Mesenchymal stem cell (in vitro differentiated cells and primary cell): ENCODE data around the gene EPOP.

ENCODE experiments used
- DNase-seq: peaks from one replicate; pipeline ENCODE4 v3.0.0-alpha.2; 2013
- H2AFZ ChIP-seq: one replicate; pipeline ENCODE4 v1.6.1; 2013; ENCODE audit warnings: low read depth, mild to moderate bottlenecking, control low read depth, inconsistent platforms, low read length, moderate library complexity
- H2AK5ac ChIP-seq: 2 replicates; pipeline ENCODE4 v1.6.1; 2013; ENCODE audit warnings: low read length, moderate library complexity, mild to moderate bottlenecking, inconsistent platforms; ENCODE audit not compliant: severe bottlenecking
- H2BK120ac ChIP-seq: one replicate; pipeline ENCODE4 v1.6.1; 2013; ENCODE audit warnings: low read depth, mild to moderate bottlenecking, inconsistent platforms, low read length, moderate library complexity
- H2BK12ac ChIP-seq, 2 experiments: one replicate each; pipeline ENCODE4 v1.6.1; 2013; ENCODE audit warnings: inconsistent platforms in 2 of 2, low read length in 2 of 2, mild to moderate bottlenecking in 2 of 2, moderate library complexity in 2 of 2, control low read depth in 1 of 2
- H2BK15ac ChIP-seq: one replicate; pipeline ENCODE4 v1.6.1; 2013; ENCODE audit warnings: mild to moderate bottlenecking, low read depth, inconsistent platforms; ENCODE audit not compliant: poor library complexity, severe bottlenecking
- H2BK5ac ChIP-seq: 2 replicates; pipeline ENCODE4 v1.6.1; 2013; ENCODE audit warnings: low read depth, mild to moderate bottlenecking, low read length, control low read depth, inconsistent platforms; ENCODE audit not compliant: poor library complexity, severe bottlenecking
- H3K14ac ChIP-seq, 2 experiments: one replicate each; pipeline ENCODE4 v1.6.1; 2013; ENCODE audit warnings: inconsistent platforms in 2 of 2, low read length in 2 of 2, control low read depth in 1 of 2, mild to moderate bottlenecking in 1 of 2, moderate library complexity in 1 of 2
- H3K18ac ChIP-seq, 2 experiments: one replicate each; pipeline ENCODE4 v1.6.1; 2013; ENCODE audit warnings: inconsistent platforms in 2 of 2, low read length in 2 of 2, control low read depth in 1 of 2, low read depth in 1 of 2, mild to moderate bottlenecking in 1 of 2
- H3K23ac ChIP-seq, 2 experiments: one replicate each; pipeline ENCODE4 v1.6.1; 2013; ENCODE audit warnings: inconsistent platforms in 2 of 2, low read length in 2 of 2, mild to moderate bottlenecking in 2 of 2, moderate library complexity in 2 of 2, control low read depth in 1 of 2
- H3K27ac ChIP-seq: 2 replicates; pipeline ENCODE4 v1.5.1; 2013; ENCODE audit warnings: mild to moderate bottlenecking, moderate library complexity, low read length, control low read depth, inconsistent platforms; ENCODE audit not compliant: poor library complexity, severe bottlenecking
- H3K27me3 ChIP-seq, 2 experiments: 2 replicates each; pipeline versions ENCODE4 v1.6.1 to v1.7.0; 2013; ENCODE audit warnings: low read length in 2 of 2, mild to moderate bottlenecking in 2 of 2, moderate library complexity in 2 of 2, control low read depth in 1 of 2, inconsistent platforms in 1 of 2; ENCODE audit not compliant: control insufficient read depth in 1 of 2, insufficient read depth in 1 of 2
- H3K36me3 ChIP-seq, 2 experiments: 2 replicates each; pipeline versions ENCODE4 v1.6.1 to v1.7.0; 2013; ENCODE audit warnings: low read length in 2 of 2, control low read depth in 1 of 2, inconsistent platforms in 1 of 2, low read depth in 1 of 2, mild to moderate bottlenecking in 1 of 2; ENCODE audit not compliant: insufficient read depth in 2 of 2, control insufficient read depth in 1 of 2
- H3K4ac ChIP-seq, 2 experiments: one replicate each; pipeline ENCODE4 v1.6.1; 2013; ENCODE audit warnings: inconsistent platforms in 2 of 2, low read length in 2 of 2, mild to moderate bottlenecking in 2 of 2, moderate library complexity in 2 of 2, control low read depth in 1 of 2, low read depth in 1 of 2
- H3K4me1 ChIP-seq: 2 replicates; pipeline ENCODE4 v1.6.1; 2013; ENCODE audit warnings: low read depth, low read length, control low read depth; ENCODE audit not compliant: control insufficient read depth, insufficient read depth
- H3K4me2 ChIP-seq: 2 replicates; pipeline ENCODE4 v1.6.1; 2013; ENCODE audit warnings: low read length, mild to moderate bottlenecking, inconsistent platforms; ENCODE audit not compliant: poor library complexity, severe bottlenecking
- H3K4me3 ChIP-seq, 2 experiments: 2 replicates each; pipeline versions ENCODE4 v1.5.1 to v1.7.0; 2013; ENCODE audit warnings: low read length in 2 of 2, mild to moderate bottlenecking in 2 of 2, control low read depth in 1 of 2, low read depth in 1 of 2; ENCODE audit not compliant: insufficient read depth in 1 of 2
- H3K79me1 ChIP-seq: replicated peaks from 2 replicates; pipeline ENCODE4 v1.6.1; 2013; ENCODE audit warnings: mild to moderate bottlenecking, control low read depth, low read length, inconsistent platforms; ENCODE audit not compliant: poor library complexity, severe bottlenecking
- H3K9ac ChIP-seq: 2 replicates; pipeline ENCODE4 v1.7.0; 2013; ENCODE audit warnings: mild to moderate bottlenecking, low read length, moderate library complexity
- H3K9me3 ChIP-seq: 2 replicates; pipeline ENCODE4 v1.7.0; 2013; ENCODE audit warnings: mild to moderate bottlenecking, low read length; ENCODE audit not compliant: control insufficient read depth
- H4K8ac ChIP-seq: one replicate; pipeline ENCODE4 v1.6.1; 2013; ENCODE audit warnings: inconsistent platforms, mild to moderate bottlenecking, low read length, moderate library complexity
- H4K91ac ChIP-seq: one replicate; pipeline ENCODE4 v1.6.1; 2013; ENCODE audit warnings: mild to moderate bottlenecking, low read length, inconsistent platforms
- WGBS: methylation state at CpG from one replicate; pipeline ENCODE4 v1.1.7; 2013; ENCODE audit warnings: mixed read lengths; 5-methylcytosine and 5-hydroxymethylcytosine counted together

The EPOP gene

DNA sequence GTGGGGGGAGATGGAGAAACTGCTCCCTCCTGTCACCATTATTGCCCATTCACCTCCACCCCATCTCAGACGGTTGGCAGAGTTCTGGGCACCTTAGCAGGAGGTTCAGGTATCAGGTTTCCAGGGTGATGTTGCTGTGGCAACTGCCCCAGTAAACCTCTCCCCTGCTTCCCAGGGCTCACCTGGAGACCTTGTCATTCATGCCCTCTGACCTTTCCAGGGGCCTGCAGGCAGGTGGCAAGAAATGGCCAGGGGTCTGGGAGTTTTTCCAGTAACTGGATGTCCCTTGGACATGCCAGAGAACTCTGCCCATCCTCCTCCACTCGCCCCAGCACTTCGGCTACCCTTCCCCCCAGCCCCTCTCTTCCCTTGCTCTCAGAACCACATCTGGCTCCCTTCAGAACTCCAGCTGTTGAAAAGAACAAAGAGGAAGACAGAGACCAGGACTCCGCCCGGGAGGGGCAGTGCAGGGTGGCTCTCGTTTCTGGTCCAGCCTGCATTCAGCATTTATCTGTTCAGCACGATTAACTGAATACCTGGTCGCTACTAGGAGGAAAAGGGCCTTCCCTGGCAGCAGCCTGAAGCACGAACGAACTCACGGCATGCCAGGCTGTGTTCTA, 38.8 kb upstream of the EPOP start:
- H3K27ac ChIP-seq, result no peak overlapping the region
- no peak overlapping the region for H3K4me2 ChIP-seq
- WGBS, result 93% methylated on average over 8 of the region's 11 CpGs
- peaks cover 16% of the 10 kb centered on the region for H3K79me1 ChIP-seq
- no peaks in the 10 kb centered on the region for H3K27me3 ChIP-seq
- H3K9me3 ChIP-seq, result no peaks in the 10 kb centered on the region
- H3K18ac ChIP-seq, result no peak overlapping the region
- H4K8ac ChIP-seq, result no peak overlapping the region
- H3K14ac ChIP-seq, result no peak overlapping the region
- peaks cover 28% of the 10 kb centered on the region for H3K4me1 ChIP-seq
- peaks cover 69 to 93% of the 10 kb centered on the region in 2 experiments for H3K36me3 ChIP-seq
- H3K4ac ChIP-seq, result no peak overlapping the region
- peak overlapping the region in 1 of 2 experiments; percentile 32 for H3K23ac ChIP-seq
- no peak overlapping the region for H2BK5ac ChIP-seq
- no peak overlapping the region for H2BK12ac ChIP-seq
- no peak overlapping the region for H2BK15ac ChIP-seq
- no peak overlapping the region for H4K91ac ChIP-seq
- no peak overlapping the region for H3K9ac ChIP-seq
- no peak overlapping the region for H3K4me3 ChIP-seq
- H2AFZ ChIP-seq, result no peak overlapping the region
- H2BK120ac ChIP-seq, result no peak overlapping the region
- DNase-seq, result no peak
- no peak overlapping the region for H2AK5ac ChIP-seq

DNA sequence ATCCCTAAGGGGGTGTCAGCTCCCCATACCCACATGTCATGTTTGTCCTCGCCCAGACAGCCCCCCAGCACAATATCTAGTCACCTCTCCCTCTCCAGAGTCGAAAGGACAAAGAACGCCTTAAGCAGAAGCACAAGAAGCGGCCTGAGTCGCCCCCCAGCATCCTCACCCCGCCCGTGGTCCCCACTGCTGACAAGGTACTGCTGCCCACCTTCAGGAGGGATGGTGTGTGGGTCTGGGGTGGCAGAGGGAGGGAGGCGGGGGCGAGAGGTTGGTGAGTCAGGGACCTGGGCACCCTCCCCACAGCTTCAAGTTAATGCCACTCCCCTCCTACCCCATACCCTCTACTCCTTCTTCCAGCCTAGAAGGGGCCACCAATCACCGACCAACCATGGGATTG, 37.8 kb upstream of the EPOP start:
- H4K8ac ChIP-seq, result no peak overlapping the region
- 85% methylated on average over 2 of the region's 10 CpGs for WGBS
- DNase-seq, result no peak
- H3K9ac ChIP-seq, result no peak overlapping the region
- H2AFZ ChIP-seq, result no peak overlapping the region
- no peak overlapping the region for H3K4ac ChIP-seq
- H3K4me3 ChIP-seq, result no peak overlapping the region
- no peak overlapping the region for H3K23ac ChIP-seq
- no peak overlapping the region for H2AK5ac ChIP-seq
- H2BK5ac ChIP-seq, result no peak overlapping the region
- no peak overlapping the region for H3K27ac ChIP-seq
- peaks cover 24% of the 10 kb centered on the region for H3K79me1 ChIP-seq
- no peak overlapping the region for H2BK12ac ChIP-seq
- peaks cover 30% of the 10 kb centered on the region for H3K4me1 ChIP-seq
- no peak overlapping the region for H3K4me2 ChIP-seq
- H2BK15ac ChIP-seq, result no peak overlapping the region
- no peak overlapping the region for H2BK120ac ChIP-seq
- H3K18ac ChIP-seq, result no peak overlapping the region
- no peaks in the 10 kb centered on the region for H3K9me3 ChIP-seq
- H3K14ac ChIP-seq, result no peak overlapping the region
- H3K36me3 ChIP-seq, result peaks cover 68 to 93% of the 10 kb centered on the region in 2 experiments
- H4K91ac ChIP-seq, result no peak overlapping the region
- H3K27me3 ChIP-seq, result no peaks in the 10 kb centered on the region

GRCh38 chr17:38711792-38712571, 37.2 kb upstream of the EPOP start:
- H3K4ac ChIP-seq, result no peak overlapping the region
- WGBS, result 95% methylated on average over 25 of the region's 26 CpGs

DNA sequence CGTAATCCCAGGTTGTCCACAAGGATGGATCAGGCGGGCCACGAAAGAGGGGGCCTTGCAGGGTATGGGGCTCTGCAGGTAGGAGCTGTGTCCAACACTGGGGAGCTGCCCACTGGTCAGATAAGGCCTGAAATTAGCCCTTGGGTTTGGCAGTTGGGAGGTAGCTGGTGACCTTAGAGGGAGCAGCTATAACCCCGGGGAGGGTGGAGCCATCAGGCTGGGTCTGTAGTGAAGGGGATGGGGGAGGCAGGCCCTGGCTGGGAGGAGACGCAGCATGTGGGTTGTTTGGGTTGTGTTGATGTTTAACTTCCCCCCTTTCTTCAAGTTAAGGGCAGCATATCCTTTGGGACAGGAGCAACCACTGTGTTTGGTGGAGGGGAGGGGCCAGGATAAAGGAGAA, 36.2 kb upstream of the EPOP start:
- Histone ChIP-seq H3K4ac (no peak overlapping the region), H3K9me3 (no peaks in the 10 kb centered on the region), H3K9ac (no peak overlapping the region), H3K23ac (no peak overlapping the region), H3K79me1 (peaks cover 31% of the 10 kb centered on the region), H4K8ac (no peak overlapping the region), H3K36me3 (peaks cover 56 to 82% of the 10 kb centered on the region in 2 experiments), H2BK5ac (no peak overlapping the region), H2BK15ac (no peak overlapping the region), H2AK5ac (no peak overlapping the region), H3K18ac (no peak overlapping the region), H3K4me2 (no peak overlapping the region), H2BK120ac (no peak overlapping the region), H3K14ac (no peak overlapping the region), H2BK12ac (no peak overlapping the region), H4K91ac (no peak overlapping the region), H3K27ac (no peak overlapping the region), H3K4me3 (no peak overlapping the region), H3K4me1 (peaks cover 41% of the 10 kb centered on the region), H2AFZ (no peak overlapping the region), H3K27me3 (no peaks in the 10 kb centered on the region)
- no peak for DNase-seq
- 87% methylated on average over 5 of the region's 5 CpGs for WGBS

More at GRCh38 chr17:38711792-38712571, 37.2 kb upstream of the EPOP start:
- Histone ChIP-seq H3K27ac (no peak overlapping the region), H3K4me1 (peaks cover 33% of the 10 kb centered on the region), H3K4me3 (no peak overlapping the region), H3K4me2 (no peak overlapping the region), H4K8ac (no peak overlapping the region), H3K9ac (no peak overlapping the region), H3K18ac (no peak overlapping the region), H3K27me3 (no peaks in the 10 kb centered on the region), H3K23ac (no peak overlapping the region), H2AK5ac (peak overlapping the region; percentile 21), H4K91ac (no peak overlapping the region), H2BK12ac (no peak overlapping the region), H2BK120ac (no peak overlapping the region), H2BK15ac (no peak overlapping the region), H3K79me1 (peaks cover 28% of the 10 kb centered on the region), H3K36me3 (peaks cover 66 to 92% of the 10 kb centered on the region in 2 experiments), H3K9me3 (no peaks in the 10 kb centered on the region), H2BK5ac (no peak overlapping the region), H3K14ac (no peak overlapping the region), H2AFZ (no peak overlapping the region)
- no peak for DNase-seq
